Activated CD4-positive, alpha-beta T cell treated with anti-CD3 and anti-CD28 coated beads, Interleukin-2, Interleukin-6, amounts not matched to agents 100 ng/mL and 50 ng/mL, durations not matched to agents 16 hours and 8 hours (primary cell): ENCODE measurements around the gene RNF152.
A peak's percentile ranks its signal among the peaks of the same experiment; 100 is the strongest.
"Not testable (repeated sequence)": the region's sequence is repeated elsewhere in the genome, so short reads cannot be mapped to it uniquely, and the experiment has no call there.

Experiments
- DNase-seq: peaks from one replicate; pipeline ENCODE4 v3.0.0-alpha.2; 2020

Gene RNF152

DNA sequence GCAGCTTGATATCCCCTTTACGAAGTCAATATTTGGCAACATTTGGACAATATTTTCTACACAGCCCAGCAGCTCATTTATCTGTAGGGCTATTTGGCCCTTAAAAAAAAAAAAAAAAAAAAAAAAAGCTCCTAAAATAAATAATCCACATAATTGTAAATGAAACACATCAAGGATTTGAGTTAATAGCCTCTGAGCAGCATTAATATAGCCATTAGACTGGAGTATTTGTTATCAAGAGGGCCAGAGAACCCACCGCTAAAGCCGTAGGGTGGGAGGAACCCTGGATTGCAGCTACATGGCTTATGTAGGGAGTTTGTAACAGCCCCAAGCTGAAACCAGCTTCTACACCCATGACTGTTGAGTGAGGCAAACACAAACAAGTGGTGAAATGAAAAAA lies 84.5 kb downstream of the RNF152 start:
- no peak for DNase-seq

DNA sequence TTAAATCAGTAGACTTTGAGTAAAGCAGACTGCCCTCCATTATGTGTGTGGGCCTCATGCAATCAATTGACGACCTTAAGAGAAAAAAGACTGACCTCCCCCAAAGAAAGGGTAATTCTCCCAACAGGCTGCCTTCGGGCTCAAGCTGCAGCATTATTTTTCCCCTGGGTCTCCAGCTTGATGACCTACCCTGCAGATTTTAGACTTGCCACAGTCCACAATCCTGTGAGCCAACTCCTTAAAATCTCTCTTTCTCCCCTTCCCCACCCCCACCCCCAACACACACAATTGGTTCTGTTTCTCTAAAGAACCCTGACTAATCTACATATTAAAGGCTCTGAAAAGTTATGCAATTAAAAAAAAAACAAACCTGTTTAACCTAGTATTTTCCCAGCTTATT lies 89.4 kb downstream of the RNF152 start:
- DNase-seq, result no peak

DNA sequence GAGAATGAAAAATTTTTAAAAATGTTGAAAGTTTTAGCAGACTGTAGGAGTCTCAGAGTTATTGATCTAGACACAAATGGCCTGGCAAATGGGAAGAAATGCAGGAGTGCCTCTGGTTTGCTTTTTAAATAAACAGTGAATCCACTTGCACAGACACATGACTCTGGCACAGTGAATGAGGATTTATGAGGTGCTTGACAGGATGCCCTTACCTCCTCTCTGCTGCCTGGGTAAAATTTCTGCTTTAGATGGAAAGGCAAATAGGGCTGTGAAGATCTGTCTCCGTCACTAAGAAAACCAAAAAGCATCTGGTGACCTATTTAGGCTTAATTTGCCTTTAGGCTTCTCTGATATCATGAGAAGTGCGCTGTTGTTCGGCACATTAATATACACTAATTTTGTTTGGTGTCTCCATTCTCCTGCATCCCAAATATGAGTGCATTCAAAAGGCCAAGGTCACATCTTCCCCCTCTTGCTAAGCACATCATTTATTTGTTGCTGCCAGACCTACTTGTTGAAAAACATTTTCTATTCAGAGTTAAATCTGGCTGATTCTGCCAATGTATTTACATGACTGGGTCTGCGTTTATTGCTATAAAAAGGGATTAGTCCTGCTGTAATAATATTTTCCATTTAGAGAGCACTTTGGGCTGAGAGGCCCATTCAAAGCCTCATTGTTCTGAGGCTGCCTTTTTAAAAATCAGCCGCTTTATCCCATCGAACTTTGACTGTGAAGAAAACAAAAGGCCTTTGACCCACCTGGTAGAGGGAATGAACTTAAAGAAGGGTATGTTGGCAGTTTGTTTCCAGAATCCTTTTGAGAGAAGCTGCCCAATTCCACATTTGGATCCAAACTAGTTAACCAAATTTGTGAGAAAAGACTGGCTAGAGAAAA lies 94.9 kb downstream of the RNF152 start:
- DNase-seq, result no peak

DNA sequence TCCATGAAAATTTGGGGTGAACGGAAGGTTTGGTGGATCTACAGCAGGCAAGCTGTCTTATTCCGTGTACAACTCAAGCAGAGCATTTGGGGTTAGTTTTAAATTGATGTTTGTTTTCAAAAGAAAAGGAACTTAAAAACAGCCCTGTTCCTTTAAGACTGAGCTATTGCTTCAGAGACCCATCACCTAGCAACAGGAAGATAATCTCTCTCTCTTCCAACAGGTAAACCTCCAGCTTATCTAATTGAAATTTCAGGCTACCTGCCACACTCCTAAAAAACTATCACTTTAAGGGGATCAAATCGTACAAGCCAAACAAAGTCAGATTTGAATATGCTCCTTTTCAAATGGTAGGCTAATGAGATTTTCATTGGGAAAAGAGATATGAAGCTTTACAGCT lies 101.8 kb downstream of the RNF152 start:
- no peak for DNase-seq

DNA sequence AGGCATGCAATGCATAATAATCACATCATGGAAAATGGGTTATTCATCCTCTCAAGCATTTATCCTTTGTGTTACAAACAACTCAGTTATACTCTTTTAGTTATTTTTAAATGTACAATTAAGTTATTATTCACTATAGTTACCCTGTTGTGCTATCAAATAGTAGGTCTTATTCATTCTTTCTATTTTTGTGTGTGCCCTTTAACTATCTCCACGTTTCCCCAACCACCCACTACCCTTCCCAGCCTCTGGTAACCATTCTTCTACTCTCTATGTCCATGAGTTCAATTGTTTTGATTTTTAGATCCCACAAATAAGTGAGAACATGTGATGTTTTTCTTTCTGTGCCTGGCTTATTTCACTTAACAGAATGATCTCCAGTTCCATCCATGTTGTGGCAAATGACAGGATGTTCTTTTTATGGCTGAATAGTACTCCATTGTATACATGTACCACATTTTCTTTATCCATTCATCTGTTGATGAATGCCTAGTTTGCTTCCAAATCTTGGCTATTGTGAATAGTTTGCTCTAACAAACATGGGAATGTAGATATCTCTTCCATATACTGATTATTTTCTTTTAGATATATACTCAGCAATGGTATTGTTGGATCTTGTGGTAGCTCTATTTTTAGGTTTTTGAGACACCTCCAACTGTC lies 105.7 kb downstream of the RNF152 start:
- DNase-seq, result not testable (repeated sequence)

DNA sequence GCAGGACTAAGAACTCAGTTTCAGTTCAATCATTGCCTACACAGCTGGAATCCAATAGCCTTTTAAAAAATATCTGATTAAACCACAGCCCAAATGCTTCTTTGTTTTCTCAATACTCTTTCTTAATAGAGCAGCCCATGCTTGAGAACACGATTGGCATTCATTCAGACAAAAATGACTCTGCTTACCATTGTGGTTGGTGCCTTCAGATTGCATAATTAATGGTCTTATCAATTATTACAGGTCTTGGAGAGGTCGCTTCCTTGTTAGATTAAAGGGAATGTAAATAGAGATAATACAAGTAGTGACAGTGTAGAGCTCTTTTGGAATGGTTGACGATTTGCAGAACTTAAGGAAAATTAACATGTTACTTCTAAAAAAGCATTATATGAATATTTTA lies 107.2 kb downstream of the RNF152 start:
- no peak for DNase-seq

DNA sequence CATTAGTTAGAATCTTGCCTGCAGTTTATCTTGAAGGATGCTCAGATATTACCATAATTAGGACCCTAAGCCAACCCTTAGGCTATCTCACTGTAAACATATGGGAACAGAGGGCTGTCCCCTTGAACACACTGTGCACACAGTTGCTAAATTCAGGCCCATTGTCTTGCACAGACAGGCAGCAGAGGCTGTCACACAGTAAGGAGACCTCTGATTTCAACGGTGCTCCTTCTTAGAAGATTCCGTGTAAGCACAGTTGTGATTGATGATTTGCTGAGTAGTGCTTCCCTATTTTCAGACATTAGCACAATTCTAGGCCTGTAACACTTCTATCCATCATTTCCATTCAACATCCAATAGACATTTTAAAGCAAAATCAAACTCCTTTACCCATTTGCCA lies 108.0 kb downstream of the RNF152 start:
- no peak for DNase-seq

DNA sequence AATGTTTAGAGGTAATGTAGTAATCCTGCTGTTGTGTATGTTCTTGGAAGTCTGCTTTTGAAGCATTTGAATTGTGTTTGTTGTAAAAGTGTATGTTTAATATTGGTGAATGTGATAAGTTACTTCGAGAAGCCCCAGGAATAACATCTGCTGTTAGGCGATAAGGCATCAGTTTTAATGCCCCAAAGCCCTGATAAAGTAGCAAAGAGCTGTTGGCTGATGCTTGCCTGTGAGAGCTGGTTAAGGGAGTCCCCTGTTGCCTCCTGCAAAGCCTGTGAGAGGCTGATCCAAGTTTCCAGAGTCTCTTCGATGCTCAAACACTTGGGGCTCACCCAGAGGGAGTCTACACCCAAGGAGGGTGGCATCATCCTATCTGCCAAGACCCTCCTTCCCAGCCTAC lies 110.3 kb downstream of the RNF152 start:
- no peak for DNase-seq

DNA sequence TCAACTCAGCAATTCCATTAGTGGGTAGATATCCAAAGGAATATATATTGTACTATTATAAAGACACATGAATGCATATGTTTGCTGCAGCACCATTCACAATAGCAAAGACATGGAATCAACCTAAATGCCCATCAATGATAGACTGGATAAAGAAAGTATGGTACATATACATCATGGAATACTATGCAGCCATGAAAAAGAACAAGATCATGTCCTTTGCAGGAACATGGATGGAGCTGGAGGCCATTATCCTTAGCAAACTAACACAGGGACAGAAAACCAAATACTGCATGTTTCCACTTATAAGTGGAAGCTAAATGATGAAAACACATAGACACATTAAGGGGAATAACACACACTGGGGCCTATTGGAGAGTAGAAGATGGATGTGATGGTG lies 116.6 kb downstream of the RNF152 start:
- not testable (repeated sequence) for DNase-seq

DNA sequence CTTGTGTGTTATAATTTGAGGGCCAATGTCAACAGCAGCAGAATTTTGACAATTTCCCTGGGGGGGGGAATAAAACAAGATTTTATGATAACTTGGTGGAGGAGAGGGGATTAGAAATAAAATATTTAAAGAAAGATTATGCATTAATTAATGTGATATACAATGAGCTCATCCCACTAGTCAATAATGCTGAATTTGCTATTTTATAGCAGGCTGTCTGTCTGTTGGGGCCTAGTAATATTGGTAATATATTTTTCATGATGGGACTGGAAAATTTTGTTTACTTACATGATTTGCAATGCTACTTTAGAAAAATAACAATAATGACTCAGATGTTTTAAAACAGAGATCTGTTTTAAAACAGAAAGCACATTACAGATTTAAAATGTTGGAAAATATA lies 118.0 kb downstream of the RNF152 start:
- no peak for DNase-seq

DNA sequence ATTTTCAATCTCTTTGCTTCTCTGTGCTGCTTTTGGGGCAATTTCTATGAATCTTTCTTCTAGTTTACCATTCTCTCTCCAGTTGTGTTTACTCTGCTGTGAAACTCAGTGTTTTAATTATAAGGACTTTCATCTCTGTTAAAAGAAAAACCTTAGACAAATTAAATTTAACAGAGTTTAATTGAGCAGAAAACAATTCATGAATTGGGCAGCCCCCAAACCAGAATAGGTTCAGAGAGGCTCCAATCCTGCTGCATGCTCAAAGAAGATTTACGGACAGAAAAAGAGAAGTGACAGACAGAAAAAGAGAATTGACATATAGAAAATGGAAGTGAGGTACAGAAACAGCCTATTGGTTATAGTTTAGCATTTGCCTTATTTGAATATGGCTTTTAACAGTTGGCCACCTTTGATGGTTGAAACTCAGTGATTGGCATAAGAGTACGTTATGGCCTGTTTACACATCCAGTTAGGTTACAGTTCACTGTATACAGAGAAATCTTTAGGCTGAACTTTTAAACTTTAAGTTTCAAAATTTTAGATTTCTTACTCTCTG lies 120.4 kb downstream of the RNF152 start:
- DNase-seq, result no peak

DNA sequence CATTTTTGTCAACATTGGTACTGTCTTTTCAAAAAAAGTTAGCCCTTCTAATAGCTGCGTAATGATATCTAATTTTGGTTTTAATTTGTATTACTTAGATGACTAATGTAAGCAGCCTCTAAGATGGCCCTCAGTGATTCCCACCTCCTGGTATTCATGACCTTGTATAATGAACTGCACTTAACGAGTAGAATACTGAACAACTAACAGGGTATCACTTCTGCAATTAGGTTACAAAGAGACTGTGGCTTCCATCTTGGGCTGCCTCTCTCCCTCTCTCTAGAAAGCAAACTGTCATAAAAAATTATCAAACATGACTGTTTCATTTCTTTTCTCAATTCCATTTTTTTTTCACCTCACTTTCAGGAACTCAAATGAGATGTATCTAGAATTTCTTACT lies 120.9 kb downstream of the RNF152 start:
- DNase-seq, result no peak

DNA sequence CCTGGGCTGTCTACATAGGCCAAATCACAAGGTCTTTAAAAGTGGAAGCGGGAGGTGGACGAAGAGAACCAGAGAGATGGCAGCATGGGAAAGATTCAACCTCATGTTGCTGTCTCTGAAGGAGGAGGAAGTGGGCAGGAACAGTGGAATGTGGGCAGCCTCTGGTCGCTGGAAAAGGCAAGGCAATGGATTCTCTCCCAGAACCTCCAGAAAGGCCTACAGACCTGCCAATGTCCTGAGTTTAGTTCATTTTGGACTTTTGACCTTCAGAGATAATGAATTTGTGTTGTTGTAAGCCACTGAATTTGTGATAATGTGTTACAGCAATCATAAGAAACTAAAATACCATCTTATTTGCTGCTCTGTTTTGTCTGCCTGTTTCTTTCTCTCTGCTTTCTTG lies 122.5 kb downstream of the RNF152 start:
- DNase-seq, result no peak

DNA sequence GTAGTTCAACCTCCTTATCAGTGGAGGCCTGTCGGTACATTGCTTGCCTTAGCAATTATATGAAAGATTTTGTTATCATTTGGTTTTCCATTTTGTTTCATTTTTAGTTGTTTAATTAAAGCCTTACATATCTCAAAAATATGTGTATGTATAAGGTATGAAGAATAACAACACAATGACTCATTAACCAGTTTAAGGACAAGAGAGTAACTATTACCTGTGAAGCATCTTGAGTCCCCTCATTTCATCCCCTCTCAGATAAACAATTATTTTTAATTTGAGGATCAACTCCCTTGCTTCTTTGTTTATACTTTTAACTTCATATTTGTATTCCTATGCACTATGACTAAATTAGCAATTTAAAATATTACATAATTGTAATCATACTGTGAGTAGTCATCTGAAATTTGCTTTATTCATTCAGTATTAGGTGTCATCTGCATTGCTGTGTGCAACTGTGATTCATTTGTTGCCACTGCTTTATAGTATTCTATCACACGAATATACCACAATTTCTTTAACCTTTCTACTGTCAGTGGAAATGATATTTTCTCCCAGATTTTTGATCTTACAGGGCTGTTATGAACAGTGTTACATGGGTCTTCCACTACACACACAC lies 126.4 kb downstream of the RNF152 start:
- DNase-seq, result no peak

DNA sequence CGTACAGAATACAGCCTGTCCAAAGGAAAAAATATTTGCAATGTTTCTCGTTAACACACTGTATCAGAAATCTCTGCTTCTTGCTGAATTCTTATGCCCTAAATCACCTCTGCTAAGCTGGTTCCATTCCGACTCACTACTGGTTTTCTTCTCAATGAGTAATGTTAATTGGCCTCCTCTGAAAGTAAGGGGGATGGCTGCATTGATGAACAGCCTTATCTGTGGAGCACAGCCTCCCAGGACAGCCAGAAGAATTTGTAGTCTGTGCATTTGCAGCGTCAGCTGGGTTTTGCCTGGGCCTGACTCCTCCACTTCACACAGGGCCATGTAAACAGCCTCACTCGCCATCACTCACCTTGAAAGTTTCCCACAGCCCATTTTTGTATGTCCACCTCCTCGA lies 127.7 kb downstream of the RNF152 start:
- DNase-seq, result no peak

DNA sequence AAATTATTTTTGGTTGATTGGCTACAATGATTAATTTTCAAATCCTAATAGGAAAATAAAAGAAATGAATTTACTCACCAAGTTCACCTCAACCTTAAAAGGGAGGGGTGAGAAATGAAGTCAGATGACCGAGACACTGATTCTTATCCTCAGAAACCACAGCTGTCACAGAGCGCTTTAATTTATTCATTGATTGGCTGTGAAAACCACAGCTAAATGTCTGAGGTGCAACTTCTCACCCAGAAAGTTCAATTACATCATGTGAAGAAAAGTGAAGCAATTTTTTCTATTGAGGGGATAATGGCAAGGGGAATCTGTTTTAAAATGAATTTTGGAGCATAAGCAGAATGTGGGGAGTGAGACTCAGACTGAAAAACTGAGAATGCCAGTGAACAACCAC lies 128.4 kb downstream of the RNF152 start:
- DNase-seq, result peak; percentile 46

DNA sequence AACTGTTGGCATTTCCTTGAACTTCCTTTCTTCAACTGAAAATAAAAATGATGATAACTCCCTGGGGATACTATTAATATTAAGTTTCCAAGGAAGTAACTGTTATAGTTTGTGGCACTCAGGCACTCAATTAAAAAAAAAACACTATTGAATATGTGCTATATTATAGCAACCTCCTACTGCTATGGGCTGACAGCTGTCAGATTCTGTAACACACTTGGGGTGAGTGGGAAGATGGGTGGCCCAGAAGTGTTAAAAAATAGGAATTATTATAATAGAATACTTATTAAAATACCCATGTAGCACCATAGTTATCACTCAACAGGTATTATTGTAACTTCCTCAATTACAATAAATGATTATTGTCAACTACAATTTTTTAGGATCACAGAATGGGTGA lies 130.9 kb downstream of the RNF152 start:
- DNase-seq, result no peak
